Stimulated activated CD4-positive, alpha-beta T cell treated with anti-CD3 and anti-CD28 coated beads, TNF-alpha, amount 100 ng/mL, for 24 hours (primary cell): Measurements from ENCODE around the gene EYA3.

ENCODE experiments used
- DNase-seq, 3 experiments: peaks; one replicate each; pipeline ENCODE4 v3.0.0-alpha.2; 2020; ENCODE audit warnings: low read depth in 3 of 3

EYA3 gene

DNA sequence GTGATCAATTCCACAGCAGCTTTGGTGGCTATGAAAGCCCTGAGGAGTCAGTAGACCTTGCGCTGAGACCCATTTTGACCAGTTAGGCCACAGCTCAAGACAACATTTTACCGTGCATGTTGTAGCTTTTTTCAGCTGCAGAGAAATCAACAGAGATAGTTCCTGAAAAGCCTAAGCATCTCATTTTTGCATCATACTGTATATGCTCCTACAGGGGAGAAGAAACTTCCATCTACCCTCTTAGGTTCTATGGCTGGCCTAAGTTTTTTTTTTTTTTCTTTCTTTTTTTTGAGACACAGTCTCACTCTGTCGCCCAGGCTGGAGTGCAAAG is 24.8 kb upstream of the EYA3 start:
- DNase-seq = no peak

DNA sequence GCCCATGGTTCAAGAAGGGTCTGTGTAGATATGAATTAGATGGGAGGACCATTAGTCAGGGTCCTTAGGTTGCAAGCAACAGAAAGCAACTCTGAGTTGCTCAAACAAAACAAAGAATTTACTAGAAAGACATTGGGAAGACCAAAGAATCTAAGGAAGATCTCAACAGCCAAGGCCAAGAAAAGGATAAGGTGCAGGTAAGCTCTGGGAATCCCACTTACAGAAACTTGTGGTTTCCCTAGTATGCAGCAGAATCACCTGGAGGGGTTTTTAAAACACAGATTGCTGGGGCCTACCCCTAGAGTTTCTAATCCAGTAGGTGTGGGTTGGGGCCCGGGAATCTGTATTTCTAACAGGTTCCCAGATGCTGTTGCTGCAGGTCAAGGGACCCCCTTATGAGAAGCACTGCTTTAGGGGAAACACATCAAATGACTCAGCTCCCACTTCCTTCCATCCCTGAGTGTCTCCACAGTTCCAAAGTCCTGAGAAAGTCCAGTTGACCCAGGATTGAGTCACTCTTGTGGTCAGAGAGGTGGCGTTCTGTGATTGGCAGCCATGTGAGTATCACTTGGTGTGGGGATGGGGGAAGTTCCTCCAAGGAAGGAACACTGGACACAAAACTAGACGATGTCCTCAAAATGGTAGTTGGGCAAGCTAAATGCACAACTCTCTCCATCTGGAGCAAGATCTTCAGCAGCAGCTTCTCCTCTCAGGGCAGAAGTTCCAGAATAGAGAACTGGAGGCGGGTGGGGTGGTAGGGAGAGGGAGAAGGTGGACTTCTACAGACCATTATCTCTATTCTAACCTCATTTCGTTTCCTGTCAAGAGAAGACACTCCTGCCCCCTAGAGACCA is 24.2 kb upstream of the EYA3 start:
- DNase-seq = no peak

DNA sequence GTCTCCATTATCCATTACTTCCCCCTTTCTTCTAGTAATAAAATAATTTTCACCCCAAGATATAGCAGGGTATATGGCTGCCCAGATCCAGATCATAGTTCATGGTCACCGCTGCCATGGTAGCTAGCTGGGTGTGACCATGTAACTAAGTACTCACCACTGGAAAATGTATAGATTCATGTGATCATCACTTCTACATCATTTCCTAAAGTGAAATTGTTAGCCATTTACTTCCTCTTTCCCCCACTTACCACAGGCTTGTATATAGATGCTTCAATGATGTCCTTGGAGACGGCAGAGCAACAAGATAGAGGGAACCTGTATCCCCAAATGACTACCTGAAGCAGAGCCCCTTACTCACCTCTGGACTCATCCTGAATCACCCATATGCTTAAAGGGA is 22.7 kb upstream of the EYA3 start:
- DNase-seq = no peak

DNA sequence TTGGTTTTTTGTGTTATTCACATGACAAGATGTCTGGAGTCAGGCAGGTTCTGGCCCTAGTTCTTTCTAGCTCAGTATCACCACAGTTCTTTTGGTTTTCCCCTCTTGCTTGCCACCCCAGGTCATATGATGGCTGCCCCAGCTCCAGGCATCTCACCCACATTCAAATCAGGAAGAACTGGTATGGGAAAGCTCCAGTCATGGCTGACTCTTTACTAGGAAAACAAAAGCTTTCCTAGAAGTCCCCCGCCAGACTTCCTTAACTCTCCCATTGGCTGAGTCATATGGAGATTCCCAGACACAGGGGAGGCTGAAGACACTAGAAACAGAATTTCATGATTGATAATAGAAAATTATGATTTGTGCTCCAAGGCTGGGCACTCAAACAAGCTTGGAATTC is 22.1 kb upstream of the EYA3 start:
- no peak for DNase-seq

DNA sequence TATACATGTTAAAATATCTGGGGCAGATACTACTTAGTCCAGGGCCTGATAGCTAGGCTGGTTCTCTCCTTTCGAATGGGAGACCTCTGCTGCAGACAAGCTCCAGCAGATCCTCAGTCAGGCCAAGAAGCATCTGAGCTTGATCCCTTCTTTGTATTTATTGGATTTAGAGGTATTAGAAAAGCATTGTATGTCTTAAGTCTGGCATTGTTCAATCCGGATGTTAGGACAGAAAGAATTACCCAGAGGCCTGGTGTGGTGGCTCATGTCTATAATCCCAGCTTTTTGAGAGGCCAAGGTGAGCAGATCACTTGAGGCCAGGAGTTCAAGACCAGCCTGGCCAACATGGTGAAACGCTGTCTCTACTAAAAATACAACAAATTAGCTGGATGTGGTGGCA is 21.2 kb upstream of the EYA3 start:
- no peak for DNase-seq

DNA sequence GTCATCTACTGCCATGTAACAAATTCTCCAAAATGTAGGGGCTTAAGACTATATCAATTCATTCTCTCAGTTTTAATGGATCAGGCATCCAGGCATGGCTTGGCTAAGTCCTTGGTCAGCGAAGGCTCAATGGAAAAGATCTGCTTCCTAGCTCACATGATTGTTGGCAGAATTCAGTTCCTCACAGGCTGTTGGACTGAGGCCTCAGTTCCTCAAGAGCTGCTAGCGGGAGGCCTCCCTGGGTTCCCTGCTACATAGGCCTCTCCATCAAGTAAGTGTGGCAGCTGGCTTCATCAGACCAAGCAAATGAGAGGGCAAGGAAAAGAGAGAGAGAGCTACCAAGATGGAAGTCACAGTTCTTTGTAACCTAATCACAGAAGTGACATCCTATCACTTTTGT is 19.6 kb upstream of the EYA3 start:
- no peak for DNase-seq

DNA sequence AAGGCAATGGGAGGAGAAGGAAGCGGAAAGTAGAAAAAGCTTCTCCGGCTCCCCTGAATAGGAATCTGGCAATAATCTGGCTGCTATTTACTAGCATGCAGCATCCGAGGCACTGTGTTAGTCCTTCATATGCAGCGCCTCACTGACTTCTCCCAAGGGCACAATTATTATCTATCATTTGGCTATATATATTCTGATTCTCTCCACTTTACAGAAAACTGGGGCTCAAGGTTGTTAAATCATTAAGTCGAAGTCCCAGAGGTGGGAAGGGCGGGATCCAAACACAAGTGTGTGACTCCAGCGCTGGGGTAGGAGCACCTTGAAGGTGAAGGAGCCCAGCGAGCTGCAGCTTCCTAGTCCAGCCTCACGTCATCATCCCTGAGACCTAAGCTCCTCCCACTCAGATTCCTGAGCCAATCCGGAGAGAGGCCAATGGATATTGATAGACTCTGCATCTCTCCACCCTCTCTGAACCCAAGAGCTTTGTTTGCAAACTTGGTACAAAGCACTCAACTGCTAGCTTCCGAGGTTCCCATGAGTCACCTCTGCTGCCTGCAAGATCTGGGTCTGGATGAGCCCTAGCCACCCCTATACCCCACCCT is 16.6 kb upstream of the EYA3 start:
- no peak for DNase-seq

DNA sequence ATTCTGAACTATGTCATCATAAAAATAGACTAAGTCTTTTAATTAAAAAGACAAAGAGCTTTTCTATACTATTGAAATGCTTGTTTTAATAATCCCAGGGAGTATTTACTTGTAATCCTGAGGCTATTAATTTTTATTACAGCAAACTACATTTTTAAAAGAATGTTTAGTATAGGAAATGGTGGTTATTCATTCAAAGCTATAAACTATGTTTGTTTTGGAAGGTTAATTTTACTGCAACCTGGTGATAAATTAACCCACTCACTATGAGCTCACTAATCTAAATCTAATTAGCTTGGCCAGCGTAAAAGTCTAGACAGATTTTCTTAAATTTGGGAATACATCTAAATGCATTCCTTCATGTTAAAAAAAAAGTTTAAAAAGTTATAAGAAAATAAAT is 13.8 kb upstream of the EYA3 start:
- DNase-seq = no peak

DNA sequence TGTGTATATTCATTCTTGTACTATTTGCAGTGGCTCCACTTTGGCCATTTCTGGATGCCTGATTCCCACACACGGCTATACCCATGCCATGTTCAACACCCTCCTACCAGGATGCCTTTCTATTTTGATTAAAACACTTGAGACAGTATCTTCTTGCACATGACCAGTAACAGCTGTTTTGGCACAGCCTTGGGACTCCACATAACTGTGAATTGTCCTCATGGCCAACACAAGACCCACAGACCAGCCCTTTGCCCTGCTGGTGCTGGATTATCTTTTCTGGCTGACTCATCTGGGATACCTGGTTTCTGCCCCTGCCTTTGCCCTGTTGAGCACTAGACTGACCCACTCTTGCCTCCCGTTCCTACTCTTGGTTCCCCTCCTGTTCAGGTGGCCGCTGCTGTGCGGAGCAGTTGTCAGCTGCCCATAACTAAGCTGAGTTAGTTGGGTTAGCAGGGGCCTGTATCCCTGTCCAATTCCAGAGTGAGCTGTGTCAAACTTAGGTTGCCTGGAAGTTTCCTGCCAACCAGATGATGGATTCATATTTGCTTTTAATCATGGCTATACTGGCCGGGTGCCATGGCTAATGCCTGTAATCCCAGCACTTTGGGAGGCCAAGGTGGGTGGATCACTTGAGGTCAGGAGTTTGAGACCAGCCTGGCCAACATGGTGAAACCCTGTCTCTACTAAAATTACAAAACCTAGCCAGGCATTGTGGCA is 10.8 kb upstream of the EYA3 start:
- DNase-seq = no peak

DNA sequence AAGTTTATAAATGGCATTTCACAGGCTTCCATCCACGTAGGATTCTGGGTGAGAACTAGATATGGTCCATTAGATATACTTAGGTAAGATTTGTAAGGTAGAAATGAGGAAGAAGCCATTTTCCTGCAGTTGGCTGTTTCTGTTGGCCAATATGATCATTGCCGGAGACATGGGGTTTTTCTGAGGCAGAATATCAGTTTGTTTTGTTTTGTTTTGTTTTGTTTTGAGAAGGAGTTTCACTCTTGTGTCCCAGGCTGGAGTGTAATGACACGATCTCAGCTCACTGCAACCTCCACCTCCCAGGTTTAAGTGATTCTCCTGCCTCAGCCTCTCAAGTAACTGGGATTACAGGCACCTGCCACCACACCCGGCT is 8.7 kb upstream of the EYA3 start:
- no peak for DNase-seq

DNA sequence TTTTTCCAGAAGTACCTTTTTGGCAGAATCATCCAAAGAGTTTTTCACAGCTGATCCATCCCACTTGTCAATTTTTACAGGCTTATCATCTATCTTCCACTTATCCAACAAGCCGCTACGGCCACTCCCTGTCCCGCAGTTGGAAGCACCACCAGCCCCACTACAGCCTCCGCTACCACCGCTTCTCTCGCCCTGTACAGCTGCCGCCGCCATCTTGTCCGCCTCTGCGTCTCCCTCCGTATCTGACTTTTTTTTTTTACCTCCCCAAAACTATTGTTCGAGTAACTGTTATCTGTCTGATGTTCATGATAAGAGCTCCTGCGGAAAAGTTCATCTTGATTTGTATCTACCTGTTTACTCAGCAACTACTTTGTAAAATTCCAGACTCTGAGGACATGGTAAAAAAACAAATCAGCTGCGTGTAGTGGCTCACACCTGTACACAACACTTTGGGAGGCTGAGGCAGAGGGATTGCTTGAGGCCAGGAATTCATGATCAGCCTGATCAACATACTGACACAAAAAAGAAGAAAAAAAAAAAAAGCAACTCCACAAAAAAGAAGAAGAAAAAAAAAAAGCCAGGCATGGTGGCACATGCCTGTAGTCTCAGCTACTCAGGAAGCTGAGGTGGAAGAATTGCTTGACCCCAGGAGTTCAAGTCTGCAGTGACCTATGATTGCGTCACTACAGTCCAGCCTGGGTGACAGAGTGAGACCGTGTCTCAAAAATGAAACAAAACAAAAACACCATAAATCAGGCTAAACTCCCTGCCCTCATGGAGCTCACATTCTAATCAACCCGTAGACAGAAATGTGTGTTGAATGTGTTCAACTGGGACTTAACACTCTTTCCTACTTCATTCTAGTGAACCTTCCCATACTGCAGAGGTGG is 8.0 kb upstream of the EYA3 start:
- no peak for DNase-seq

DNA sequence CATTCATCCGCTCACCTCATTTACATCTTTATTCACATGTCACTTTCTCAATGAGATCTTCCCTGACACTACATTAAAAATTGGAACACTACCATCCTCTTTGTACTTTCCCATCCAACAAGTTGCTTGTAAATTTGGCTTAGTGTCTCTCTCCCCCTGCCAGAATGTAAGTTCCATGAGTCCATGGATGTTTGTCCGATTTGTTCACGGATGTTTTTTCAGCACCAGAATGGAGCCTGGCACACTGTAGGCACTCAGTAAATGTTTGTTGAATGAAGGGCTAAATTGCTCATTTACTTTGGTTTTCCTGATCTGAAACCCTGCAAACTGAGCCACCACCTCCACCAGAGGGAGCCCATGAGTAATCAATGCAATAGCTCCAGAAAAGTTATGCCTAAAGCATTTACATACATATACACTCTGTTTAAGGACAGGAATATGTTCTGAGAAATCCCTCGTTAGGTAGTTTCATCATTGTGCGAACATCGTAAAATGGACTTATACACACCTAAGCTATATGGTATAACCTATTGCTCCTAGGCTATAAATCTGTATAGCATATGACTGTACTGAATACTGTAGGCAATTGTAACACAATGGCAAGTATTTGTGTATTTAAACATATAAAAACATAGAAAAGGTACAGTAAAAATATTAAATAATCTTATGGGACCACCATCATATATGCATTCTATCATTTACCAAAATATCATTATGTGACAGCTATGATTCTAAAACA is 2.8 kb upstream of the EYA3 start:
- peak; percentile 67 to 79 (median 76) for DNase-seq

DNA sequence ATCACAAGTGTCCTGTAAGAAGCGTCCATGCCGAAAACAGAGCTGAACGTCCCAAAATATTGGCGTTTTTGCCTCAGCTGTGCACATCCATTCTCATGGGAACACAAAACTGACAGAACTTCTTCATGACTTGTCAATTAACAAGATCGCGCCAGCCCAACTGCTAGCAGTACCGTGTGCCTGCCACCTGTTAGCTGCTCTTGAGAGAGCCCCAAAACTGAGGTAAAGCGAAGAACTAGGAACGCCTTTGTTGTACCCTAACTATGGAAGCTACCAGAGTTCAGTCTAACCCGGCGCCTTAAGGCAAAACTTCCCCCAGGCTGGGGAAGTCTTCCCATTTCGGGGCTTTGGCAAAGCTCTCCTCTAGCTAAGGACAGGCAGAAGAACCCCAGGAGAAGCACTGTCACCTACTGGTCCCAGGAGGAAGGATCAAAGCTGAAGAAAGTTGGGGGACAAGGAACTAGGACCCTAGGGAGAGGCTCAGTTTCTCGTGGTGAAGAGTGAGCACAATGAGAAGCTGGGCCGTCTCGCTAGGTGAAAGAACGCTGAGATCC is 719 bp downstream of the EYA3 start:
- DNase-seq = peak in 1 of 3 experiments; percentile 9

DNA sequence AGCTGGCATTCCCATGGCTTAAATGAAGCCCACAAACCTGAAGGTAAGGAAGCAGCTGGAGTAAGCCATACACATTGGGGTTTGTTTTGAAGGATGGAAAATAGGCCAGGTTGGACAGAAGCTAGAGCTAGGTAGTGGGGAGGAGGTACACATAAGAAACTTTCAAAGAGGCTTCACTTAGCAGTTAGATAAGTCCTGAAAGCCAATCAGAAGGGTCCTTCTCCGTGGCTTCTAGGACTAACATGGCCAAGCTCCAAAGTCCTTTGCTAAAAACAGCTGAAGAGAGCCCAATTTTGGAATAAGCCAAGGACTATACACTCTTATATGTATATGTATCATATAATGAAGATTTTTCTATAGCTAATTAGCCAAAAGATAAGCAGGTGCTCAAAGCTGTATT is 1.8 kb downstream of the EYA3 start:
- no peak for DNase-seq

DNA sequence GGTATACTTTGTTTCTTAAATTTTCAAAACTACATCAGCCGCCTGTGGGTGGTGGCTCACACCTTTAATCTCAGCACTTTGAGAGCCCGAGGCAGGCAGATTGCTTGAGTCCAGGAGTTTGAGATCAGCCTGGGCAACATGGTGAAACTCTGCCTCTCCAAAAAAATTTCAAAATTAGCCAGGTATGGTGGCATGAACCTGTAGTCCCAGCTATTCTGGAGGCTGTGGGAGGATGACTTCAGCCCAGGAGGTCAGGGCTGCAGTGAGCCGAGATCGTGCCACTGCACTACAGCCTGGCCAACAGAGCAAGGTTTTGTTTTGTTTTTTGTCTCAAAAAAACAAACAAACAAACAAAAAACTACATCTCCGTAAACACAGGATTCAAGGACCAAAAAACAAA is 3.3 kb downstream of the EYA3 start:
- no peak for DNase-seq

DNA sequence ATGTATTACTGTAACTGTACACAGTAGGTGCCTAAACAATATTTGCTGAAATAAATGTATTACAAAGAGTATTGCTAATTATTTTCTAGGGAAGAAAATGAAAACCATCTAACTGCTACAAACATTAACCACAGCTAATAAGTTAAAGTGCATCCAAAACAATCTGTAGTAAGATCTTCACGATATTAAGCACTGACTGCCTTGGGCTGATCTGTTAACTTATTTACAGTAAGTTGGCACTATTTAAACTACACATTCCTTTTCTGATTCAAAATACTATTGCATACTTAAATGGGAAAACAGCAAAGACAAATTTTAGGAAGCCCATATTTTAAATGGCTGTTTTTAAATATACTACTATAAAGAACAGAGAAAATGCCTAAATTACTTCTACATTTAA is 4.5 kb downstream of the EYA3 start:
- no peak for DNase-seq

DNA sequence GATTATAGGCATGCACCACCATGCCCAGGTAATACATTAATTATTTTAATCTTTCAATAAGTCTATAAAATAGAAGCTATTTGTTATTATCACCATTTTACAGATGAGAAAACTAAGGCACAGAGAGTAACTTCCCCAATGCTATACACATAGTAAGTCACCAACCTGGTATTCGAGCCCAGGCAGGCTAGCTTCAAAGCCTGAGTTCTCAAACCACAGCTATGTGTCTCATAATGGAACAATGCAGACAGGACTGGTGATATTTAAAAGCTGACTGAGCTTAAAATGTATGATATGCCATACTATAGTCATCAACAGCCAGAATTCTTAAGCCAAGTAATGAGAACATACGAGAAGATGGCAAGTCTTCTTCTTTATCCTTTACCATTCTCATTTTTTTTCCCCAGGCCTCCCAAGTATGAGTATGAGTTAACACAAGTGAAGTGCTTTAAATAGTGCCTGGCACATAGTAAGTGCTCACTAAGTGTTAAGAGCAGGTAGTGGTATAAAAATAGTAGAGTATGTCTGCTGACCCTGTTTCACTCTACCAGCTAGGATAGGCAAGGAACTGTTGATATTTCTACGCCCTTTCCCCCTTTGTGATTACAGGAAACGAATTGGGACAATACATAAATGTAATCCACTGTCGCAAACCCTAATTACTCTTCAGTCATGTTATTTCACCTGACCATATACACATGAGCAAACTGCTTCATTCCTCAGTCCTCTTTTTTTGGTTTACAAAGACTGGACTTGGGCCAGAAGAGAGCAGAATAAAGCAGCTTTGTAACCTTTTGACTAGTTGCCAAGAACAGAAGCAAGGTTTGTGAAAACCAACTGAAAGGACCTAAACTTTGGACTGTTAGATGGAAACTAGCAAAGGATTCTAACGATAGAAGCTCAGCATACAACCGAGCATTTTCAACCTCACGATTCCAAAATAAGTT is 9.5 kb downstream of the EYA3 start:
- DNase-seq = no peak

DNA sequence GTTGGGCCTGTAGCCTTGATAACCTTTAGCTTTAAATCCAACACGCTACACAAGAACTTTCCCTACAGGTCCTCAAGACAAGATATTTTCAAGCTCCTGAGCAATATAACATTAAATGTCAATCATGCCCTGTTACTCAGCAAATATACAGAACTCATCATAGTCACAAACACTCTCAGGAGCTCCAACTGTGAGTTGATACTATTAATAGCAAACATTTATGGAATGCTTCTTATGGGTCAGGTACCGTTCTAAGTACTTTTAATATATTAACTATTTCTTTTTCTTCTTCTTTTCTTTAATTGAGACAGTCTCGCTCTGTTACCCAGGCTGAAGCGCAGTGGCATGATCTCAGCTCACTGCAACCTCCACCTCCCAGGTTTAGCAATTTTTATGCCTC is 10.1 kb downstream of the EYA3 start:
- DNase-seq = no peak

DNA sequence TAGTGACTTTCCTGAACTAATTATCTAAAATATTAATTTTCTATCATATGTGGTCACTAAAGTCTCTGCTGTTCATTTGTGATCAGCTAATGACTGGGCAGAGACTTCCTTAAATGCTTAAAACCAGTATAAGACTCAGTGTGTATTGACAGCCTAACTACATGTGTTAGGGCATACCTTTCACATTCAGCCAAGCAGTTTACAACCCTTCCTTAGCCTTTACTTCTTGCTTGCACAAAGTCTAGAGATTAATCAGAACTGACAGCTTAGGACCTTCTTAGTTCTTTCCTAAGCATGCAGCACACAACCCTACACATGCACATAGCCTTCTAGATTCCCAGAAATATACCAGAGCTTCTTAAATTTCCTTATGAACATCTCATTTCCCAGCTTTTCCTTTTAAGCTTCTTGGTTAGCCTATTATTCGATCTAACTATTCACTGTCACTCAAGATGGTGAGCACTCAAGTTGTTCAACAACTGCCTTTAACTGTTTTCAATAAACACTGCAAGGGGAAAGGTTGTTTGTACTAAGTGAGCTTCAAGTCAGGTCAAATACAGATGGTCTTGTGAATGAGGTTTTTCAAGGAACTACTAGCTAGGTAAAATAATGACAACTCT is 13.4 kb downstream of the EYA3 start:
- DNase-seq = no peak

DNA sequence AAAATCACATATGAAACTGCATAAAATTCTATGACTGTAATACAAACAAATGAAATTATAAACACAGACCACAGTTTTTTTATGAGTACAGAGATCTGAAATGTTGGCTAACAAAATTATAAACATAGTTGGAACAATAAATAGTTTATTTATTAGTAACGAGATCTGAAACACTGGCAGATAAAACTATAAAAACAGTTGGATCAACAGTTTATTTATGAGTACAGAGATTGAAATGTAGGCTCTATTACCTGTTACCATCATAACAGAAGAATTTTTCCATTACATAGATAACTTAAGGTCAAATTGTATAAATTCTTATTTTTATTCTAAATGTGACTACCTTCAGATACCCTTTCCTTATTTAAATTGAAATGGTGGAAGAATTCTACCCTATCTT is 14.5 kb downstream of the EYA3 start:
- no peak for DNase-seq
